ENCODE measurements around the gene TET2. TPM values are rescaled to one million over a fixed set of nuclear protein-coding genes. Genes with fewer than 3 reads are reported as not detected.

The TET2 gene
- total RNA-seq, 2 donors from 2014 or later = 12.0 to 15.5 TPM

- Histone ChIP-seq H3K9me3 (ENCODE audit: control insufficient read depth, low read length) (no peaks in the 10 kb centered on the region), H3K4me3 (ENCODE audit: low read length) (no peak overlapping the region), H3K27ac (ENCODE audit: low read depth, low read length) (no peak overlapping the region), H3K9ac (ENCODE audit: extremely low read depth, low read length, poor library complexity, severe bottlenecking) (no peak overlapping the region), H3K27me3 (ENCODE audit: control insufficient read depth, insufficient read depth, low read length, poor library complexity, severe bottlenecking) (no peaks in the 10 kb centered on the region), H3K36me3 (ENCODE audit: control insufficient read depth, insufficient read depth, low read length) (no peaks in the 10 kb centered on the region), H3K4me1 (ENCODE audit: control insufficient read depth, insufficient read depth, low read length) (no peaks in the 10 kb centered on the region)
- Mint-ChIP-seq H3K4me3 (no peak overlapping the region), H3K9me3 (peaks cover 4% of the 10 kb centered on the region), H3K36me3 (ENCODE audit: low read depth) (no peaks in the 10 kb centered on the region), H3K27me3 (ENCODE audit: insufficient read depth) (peaks cover 10% of the 10 kb centered on the region), H3K27ac (no peak overlapping the region), H3K4me1 (no peaks in the 10 kb centered on the region)
- TF ChIP-seq CTCF (conservative IDR thresholded peaks at IDR 0.05) = no peak
- 88 to 100% methylated on average over 4 to 5 of the region's 5 CpGs for WGBS, 2 experiments (ENCODE audit: insufficient coverage in 1 of 2, insufficient read length in 1 of 2)
- no peak for DNase-seq
Measured at GRCh38 chr4:105107095-105107856, 39.4 kb upstream of the TET2 start.

- H3K4me1 ChIP-seq (ENCODE audit: control insufficient read depth, insufficient read depth, low read length) = no peaks in the 10 kb centered on the region
- H3K27ac Mint-ChIP-seq = no peak overlapping the region
- H3K4me3 Mint-ChIP-seq = no peak overlapping the region
- no peaks in the 10 kb centered on the region for H3K36me3 Mint-ChIP-seq (ENCODE audit: low read depth)
- no peaks in the 10 kb centered on the region for H3K36me3 ChIP-seq (ENCODE audit: control insufficient read depth, insufficient read depth, low read length)
- no peak overlapping the region for H3K9ac ChIP-seq (ENCODE audit: extremely low read depth, low read length, poor library complexity, severe bottlenecking)
- H3K27ac ChIP-seq (ENCODE audit: low read depth, low read length) = no peak overlapping the region
- peaks cover 10% of the 10 kb centered on the region for H3K27me3 Mint-ChIP-seq (ENCODE audit: insufficient read depth)
- no peak for DNase-seq
- no peak for TF ChIP-seq CTCF (conservative IDR thresholded peaks at IDR 0.05)
- H3K9me3 Mint-ChIP-seq = peaks cover 4% of the 10 kb centered on the region
- no peaks in the 10 kb centered on the region for H3K4me1 Mint-ChIP-seq
- no peak overlapping the region for H3K4me3 ChIP-seq (ENCODE audit: low read length)
- H3K27me3 ChIP-seq (ENCODE audit: control insufficient read depth, insufficient read depth, low read length, poor library complexity, severe bottlenecking) = no peaks in the 10 kb centered on the region
- H3K9me3 ChIP-seq (ENCODE audit: control insufficient read depth, low read length) = no peaks in the 10 kb centered on the region
Measured at GRCh38 chr4:105108971-105109370, 37.7 kb upstream of the TET2 start.

- Histone ChIP-seq H3K27me3 (ENCODE audit: control insufficient read depth, insufficient read depth, low read length, poor library complexity, severe bottlenecking) (peaks cover 4% of the 10 kb centered on the region), H3K4me1 (ENCODE audit: control insufficient read depth, insufficient read depth, low read length) (no peaks in the 10 kb centered on the region), H3K36me3 (ENCODE audit: control insufficient read depth, insufficient read depth, low read length) (no peaks in the 10 kb centered on the region), H3K9ac (ENCODE audit: extremely low read depth, low read length, poor library complexity, severe bottlenecking) (no peak overlapping the region), H3K4me3 (ENCODE audit: low read length) (no peak overlapping the region), H3K27ac (ENCODE audit: low read depth, low read length) (no peak overlapping the region), H3K9me3 (ENCODE audit: control insufficient read depth, low read length) (no peaks in the 10 kb centered on the region)
- H3K27ac Mint-ChIP-seq = no peak overlapping the region
- no peak for DNase-seq
- no peak overlapping the region for H3K4me3 Mint-ChIP-seq
- no CpG with 5 or more reads among the region's 1 CpG for WGBS, 2 experiments (ENCODE audit: insufficient coverage in 1 of 2, insufficient read length in 1 of 2)
- H3K4me1 Mint-ChIP-seq = no peaks in the 10 kb centered on the region
- H3K9me3 Mint-ChIP-seq = peaks cover 4% of the 10 kb centered on the region
- H3K36me3 Mint-ChIP-seq (ENCODE audit: low read depth) = no peaks in the 10 kb centered on the region
- H3K27me3 Mint-ChIP-seq (ENCODE audit: insufficient read depth) = peaks cover 1% of the 10 kb centered on the region
- TF ChIP-seq CTCF (conservative IDR thresholded peaks at IDR 0.05) = no peak
Measured at GRCh38 chr4:105112274-105112673, 34.4 kb upstream of the TET2 start.

Measured in endodermal cell (in vitro differentiated cells).